Fibroblast of lung (primary cell): ENCODE measurements around the gene CDKAL1. TPM values are rescaled to one million over a fixed set of nuclear protein-coding genes. Genes with fewer than 3 reads are reported as not detected.

Source experiments
- DNase-seq, 2 donors: peaks; one replicate each; pipeline versions ENCODE4 v3.0.0 to v3.0.0-alpha.2; 2010; ENCODE audit warnings: low read depth in 2 of 2
- H2AFZ ChIP-seq: 2 replicates; pipeline ENCODE4 v1.5.1; 2012; ENCODE audit warnings: low read length, control low read depth, inconsistent platforms
- H3K27ac ChIP-seq: 2 replicates; pipeline ENCODE4 v1.5.1; 2011; ENCODE audit warnings: low read length, control low read depth; ENCODE audit not compliant: insufficient read depth
- H3K27me3 ChIP-seq: 2 replicates; pipeline ENCODE4 v1.5.1; 2011; ENCODE audit warnings: mild to moderate bottlenecking, low read length; ENCODE audit not compliant: control insufficient read depth, insufficient read depth
- H3K36me3 ChIP-seq: 2 replicates; pipeline ENCODE4 v1.5.1; 2011; ENCODE audit warnings: low read length; ENCODE audit not compliant: control insufficient read depth, insufficient read depth
- H3K4me1 ChIP-seq: 2 replicates; pipeline ENCODE4 v1.5.1; 2011; ENCODE audit warnings: low read length; ENCODE audit not compliant: control insufficient read depth, insufficient read depth; ENCODE audit errors: extremely low read depth
- H3K4me2 ChIP-seq: 2 replicates; pipeline ENCODE4 v1.5.1; 2011; ENCODE audit warnings: low read length, control low read depth; ENCODE audit not compliant: insufficient read depth; ENCODE audit errors: extremely low read depth
- H3K4me3 ChIP-seq, 4 experiments: fragments of 200-600 bp in 1 of 4; sonication (generic) in 1 of 4; replicated peaks in 1 of 4; 2 replicates each; pipeline ENCODE4 v1.5.1; 2011 to 2016; ENCODE audit warnings: low read length in 4 of 4, low read depth in 3 of 4, mild to moderate bottlenecking in 3 of 4, control low read depth in 2 of 4, inconsistent platforms in 1 of 4, mixed read lengths in 1 of 4; ENCODE audit not compliant: insufficient read depth in 1 of 4; ENCODE audit errors: control extremely low read depth in 1 of 4
- H3K79me2 ChIP-seq: 2 replicates; pipeline ENCODE4 v1.5.1; 2012; ENCODE audit warnings: mild to moderate bottlenecking, low read length, inconsistent platforms; ENCODE audit not compliant: control insufficient read depth, insufficient read depth
- H3K9ac ChIP-seq: 2 replicates; pipeline ENCODE4 v1.5.1; 2011; ENCODE audit warnings: mild to moderate bottlenecking, low read length, control low read depth; ENCODE audit not compliant: insufficient read depth
- H3K9me3 ChIP-seq: 2 replicates; pipeline ENCODE4 v1.5.1; 2012; ENCODE audit warnings: low read depth, low read length; ENCODE audit not compliant: control insufficient read depth, insufficient read depth
- H4K20me1 ChIP-seq: 2 replicates; pipeline ENCODE4 v1.5.1; 2011; ENCODE audit warnings: low read length; ENCODE audit not compliant: control insufficient read depth, insufficient read depth; ENCODE audit errors: extremely low read depth
- CTCF ChIP-seq, 2 donors: IDR thresholded peaks in 1 of 2; conservative IDR thresholded peaks in 1 of 2; 1 replicate in 1 of 2; 2 replicates in 1 of 2; pipeline ENCODE4 v1.5.1; 2011 to 2012; ENCODE audit warnings: low read length in 2 of 2, control low read depth in 1 of 2, inconsistent platforms in 1 of 2, low read depth in 1 of 2, mild to moderate bottlenecking in 1 of 2
- EZH2 ChIP-seq: IDR thresholded peaks from 2 replicates; pipeline ENCODE4 v1.5.1; 2012; ENCODE audit warnings: low read length, control low read depth, mild to moderate bottlenecking; ENCODE audit errors: missing control alignments
- polyA plus RNA-seq, 2 donors: library from polyadenylated mRNA; depleted of rRNA in 1 of 2; stranded (reverse) in 1 of 2; unstranded in 1 of 2; fragments of >200 nt; gene quantifications; 2 replicates each; pipeline ENCODE4 v1.2.1, GENCODE V29; 2011 to 2012; ENCODE audit warnings: missing spikeins in 1 of 2
- total RNA-seq: library from RNA; depleted of rRNA; stranded (reverse); fragments of >200 nt; gene quantifications from 2 replicates; pipeline ENCODE4 v1.2.1, GENCODE V29; 2014

Gene CDKAL1
- total and polyA plus RNA-seq, 2 donors (not counting 1 experiment from before 2014, with no cell fraction given): 7.4 to 15.0 TPM

- no peak for DNase-seq
- Histone ChIP-seq H3K27ac (no peak overlapping the region), H3K4me2 (no peak overlapping the region), H3K79me2 (no peaks in the 10 kb centered on the region), H3K4me3 (no peak overlapping the region), H3K9me3 (no peaks in the 10 kb centered on the region), H3K9ac (no peak overlapping the region), H3K36me3 (no peaks in the 10 kb centered on the region), H3K4me1 (no peaks in the 10 kb centered on the region), H3K27me3 (no peaks in the 10 kb centered on the region), H4K20me1 (no peaks in the 10 kb centered on the region), H2AFZ (no peak overlapping the region)
- TF ChIP-seq CTCF (conservative IDR thresholded peaks at IDR 0.05 in 1 of 2, IDR thresholded peaks at IDR 0.05 in 1 of 2; ENCODE audit: low read depth in 1 of 2, low read length in 2 of 2) (no peak), EZH2 (no peak)
These were observed 648.3 kb downstream of the CDKAL1 start for GRCh38 chr6:21182589-21182988.

- TF ChIP-seq CTCF (conservative IDR thresholded peaks at IDR 0.05 in 1 of 2, IDR thresholded peaks at IDR 0.05 in 1 of 2; ENCODE audit: low read depth in 1 of 2, low read length in 2 of 2) (no peak), EZH2 (no peak)
- no peak for DNase-seq
- H2AFZ ChIP-seq: no peak overlapping the region
- no peaks in the 10 kb centered on the region for H3K79me2 ChIP-seq
- no peak overlapping the region for H3K4me3 ChIP-seq
- no peaks in the 10 kb centered on the region for H3K9me3 ChIP-seq
- H3K4me1 ChIP-seq: no peaks in the 10 kb centered on the region
- H3K27me3 ChIP-seq: no peaks in the 10 kb centered on the region
- no peak overlapping the region for H3K9ac ChIP-seq
- H3K4me2 ChIP-seq: no peak overlapping the region
- H4K20me1 ChIP-seq: no peaks in the 10 kb centered on the region
- H3K36me3 ChIP-seq: no peaks in the 10 kb centered on the region
- H3K27ac ChIP-seq: no peak overlapping the region
These were observed 651.7 kb downstream of the CDKAL1 start for GRCh38 chr6:21185861-21186478.

DNA sequence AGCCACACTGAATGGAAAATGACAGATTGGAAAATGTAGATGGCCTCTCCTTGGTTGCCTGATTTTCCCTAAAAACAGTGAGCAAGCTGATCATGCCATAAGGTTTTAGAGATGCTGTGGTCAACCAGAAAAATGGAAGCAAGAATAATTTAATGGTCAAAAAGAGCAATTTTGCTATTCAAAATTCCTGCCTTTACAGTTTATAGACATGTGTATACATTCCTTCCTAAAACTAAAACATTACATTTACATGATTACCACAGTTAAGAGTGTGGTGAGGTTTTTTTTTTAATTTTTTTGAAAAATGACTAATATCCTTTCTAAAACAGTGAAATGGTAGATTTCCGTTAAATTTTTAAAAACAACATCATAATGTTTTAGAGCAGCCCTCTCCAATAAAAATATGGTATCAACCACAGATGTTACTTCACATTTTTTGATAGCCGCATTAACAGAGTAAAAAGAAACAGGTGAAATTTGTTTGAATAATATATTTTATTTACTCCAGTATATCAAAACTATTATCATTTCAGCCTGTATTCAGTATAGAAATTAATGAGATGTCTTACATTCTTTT, 652.3 kb downstream of the CDKAL1 start:
- H3K4me3 ChIP-seq: no peak overlapping the region
- H3K9me3 ChIP-seq: no peaks in the 10 kb centered on the region
- no peak for TF ChIP-seq EZH2
- no peak for TF ChIP-seq CTCF (conservative IDR thresholded peaks at IDR 0.05 in 1 of 2, IDR thresholded peaks at IDR 0.05 in 1 of 2; ENCODE audit: low read depth in 1 of 2, low read length in 2 of 2)
- no peak overlapping the region for H3K4me2 ChIP-seq
- H3K27me3 ChIP-seq: no peaks in the 10 kb centered on the region
- H3K79me2 ChIP-seq: no peaks in the 10 kb centered on the region
- no peaks in the 10 kb centered on the region for H3K36me3 ChIP-seq
- H3K4me1 ChIP-seq: no peaks in the 10 kb centered on the region
- no peak overlapping the region for H2AFZ ChIP-seq
- H3K27ac ChIP-seq: no peak overlapping the region
- DNase-seq: peak in 1 of 2 donors; percentile 61
- no peaks in the 10 kb centered on the region for H4K20me1 ChIP-seq
- no peak overlapping the region for H3K9ac ChIP-seq
